ENCODE results near the gene DGKZ.

DNA sequence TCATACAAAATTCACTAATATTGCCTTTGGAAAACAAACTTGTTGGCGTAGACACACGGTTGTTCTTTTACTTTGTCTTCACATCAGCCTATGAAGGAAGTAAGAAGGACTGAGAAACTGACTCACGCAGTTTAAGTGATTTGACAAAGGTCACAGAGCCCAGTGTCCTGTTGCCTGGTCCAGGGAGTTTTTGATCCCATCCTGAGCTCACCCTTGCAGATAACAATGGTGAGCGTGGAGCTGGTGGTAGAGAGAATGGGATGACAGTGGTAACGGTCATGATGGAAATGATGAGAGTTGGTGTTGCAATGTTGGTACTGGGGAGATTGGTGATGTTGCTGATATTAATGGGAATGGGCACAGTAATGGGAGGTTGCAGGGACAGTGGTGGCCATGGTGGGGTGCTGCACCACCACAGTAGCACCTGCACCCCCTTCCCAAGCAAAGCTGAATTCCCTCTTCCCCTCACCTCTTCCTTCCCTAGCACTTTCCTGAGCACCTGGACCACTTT lies 47.8 kb upstream of the DGKZ start:
- TF ChIP-seq, protein P1, sequence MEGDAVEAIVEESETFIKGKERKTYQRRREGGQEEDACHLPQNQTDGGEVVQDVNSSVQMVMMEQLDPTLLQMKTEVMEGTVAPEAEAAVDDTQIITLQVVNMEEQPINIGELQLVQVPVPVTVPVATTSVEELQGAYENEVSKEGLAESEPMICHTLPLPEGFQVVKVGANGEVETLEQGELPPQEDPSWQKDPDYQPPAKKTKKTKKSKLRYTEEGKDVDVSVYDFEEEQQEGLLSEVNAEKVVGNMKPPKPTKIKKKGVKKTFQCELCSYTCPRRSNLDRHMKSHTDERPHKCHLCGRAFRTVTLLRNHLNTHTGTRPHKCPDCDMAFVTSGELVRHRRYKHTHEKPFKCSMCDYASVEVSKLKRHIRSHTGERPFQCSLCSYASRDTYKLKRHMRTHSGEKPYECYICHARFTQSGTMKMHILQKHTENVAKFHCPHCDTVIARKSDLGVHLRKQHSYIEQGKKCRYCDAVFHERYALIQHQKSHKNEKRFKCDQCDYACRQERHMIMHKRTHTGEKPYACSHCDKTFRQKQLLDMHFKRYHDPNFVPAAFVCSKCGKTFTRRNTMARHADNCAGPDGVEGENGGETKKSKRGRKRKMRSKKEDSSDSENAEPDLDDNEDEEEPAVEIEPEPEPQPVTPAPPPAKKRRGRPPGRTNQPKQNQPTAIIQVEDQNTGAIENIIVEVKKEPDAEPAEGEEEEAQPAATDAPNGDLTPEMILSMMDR (IDR thresholded peaks at IDR 0.05), result no peak
- TF ChIP-seq ZFX (IDR thresholded peaks at IDR 0.05; ENCODE audit: borderline replicate concordance), result no peak

All from 22Rv1 (cell line).